Mesothelial cell of epicardium (in vitro differentiated cells): ENCODE results near the gene OR6N2. TPM values are rescaled to one million over a fixed set of nuclear protein-coding genes. Genes with fewer than 3 reads are reported as not detected.

Experiments
- DNase-seq, 2 experiments: peaks; one replicate each; pipeline ENCODE4 v3.0.0; 2021; ENCODE audit warnings: low spot score in 2 of 2; ENCODE audit not compliant: unreplicated experiment in 2 of 2
- H3K27ac Mint-ChIP-seq: 2 replicates; pipeline ENCODE4 v1.8.0; 2021; ENCODE audit warnings: mixed read lengths
- H3K27me3 Mint-ChIP-seq: 2 replicates; pipeline ENCODE4 v1.8.0; 2021; ENCODE audit warnings: low read depth, mixed read lengths
- H3K36me3 Mint-ChIP-seq: 2 replicates; pipeline ENCODE4 v1.8.0; 2021; ENCODE audit warnings: mixed read lengths
- H3K4me1 Mint-ChIP-seq: 2 replicates; pipeline ENCODE4 v1.8.0; 2021; ENCODE audit warnings: mixed read lengths
- H3K4me3 Mint-ChIP-seq: 2 replicates; pipeline ENCODE4 v1.8.0; 2021; ENCODE audit warnings: mild to moderate bottlenecking, moderate library complexity, mixed read lengths
- H3K9me3 Mint-ChIP-seq: 2 replicates; pipeline ENCODE4 v1.8.0; 2021; ENCODE audit warnings: mixed read lengths
- CTCF ChIP-seq: fragments of 200-600 bp; sonication (generic); IDR thresholded peaks from one replicate; pipeline ENCODE4 v1.5.0; 2021; ENCODE audit warnings: antibody characterized with exemption; ENCODE audit not compliant: unreplicated experiment
- total RNA-seq: library from RNA; stranded (reverse); gene quantifications from 3 replicates; pipeline ENCODE4 v1.2.1, GENCODE V29; 2021

The OR6N2 gene
- total RNA-seq, 1 donor from 2014 or later: not detected

- Mint-ChIP-seq H3K27me3 (no peaks in the 10 kb centered on the region), H3K27ac (no peak overlapping the region), H3K36me3 (no peaks in the 10 kb centered on the region), H3K9me3 (peaks cover 13% of the 10 kb centered on the region), H3K4me3 (no peak overlapping the region), H3K4me1 (peaks cover 6% of the 10 kb centered on the region)
- DNase-seq: no peak
- TF ChIP-seq CTCF: no peak
Observed at GRCh38 chr1:158818560-158818959, 37.6 kb upstream of the OR6N2 start.

GRCh38 chr1:158814970-158815369 is 34.0 kb upstream of the OR6N2 start:
- Mint-ChIP-seq H3K36me3 (no peaks in the 10 kb centered on the region), H3K4me3 (no peak overlapping the region), H3K27ac (no peak overlapping the region), H3K27me3 (no peaks in the 10 kb centered on the region), H3K9me3 (no peaks in the 10 kb centered on the region), H3K4me1 (peaks cover 6% of the 10 kb centered on the region)
- no peak for TF ChIP-seq CTCF
- no peak for DNase-seq

GRCh38 chr1:158813164-158813563 is 32.2 kb upstream of the OR6N2 start:
- Mint-ChIP-seq H3K36me3 (no peaks in the 10 kb centered on the region), H3K4me1 (no peaks in the 10 kb centered on the region), H3K9me3 (no peaks in the 10 kb centered on the region), H3K27ac (no peak overlapping the region), H3K4me3 (no peak overlapping the region), H3K27me3 (no peaks in the 10 kb centered on the region)
- DNase-seq: no peak
- no peak for TF ChIP-seq CTCF

- Mint-ChIP-seq H3K27me3 (no peaks in the 10 kb centered on the region), H3K36me3 (no peaks in the 10 kb centered on the region), H3K9me3 (no peaks in the 10 kb centered on the region), H3K4me3 (no peak overlapping the region), H3K27ac (no peak overlapping the region), H3K4me1 (peaks cover 5% of the 10 kb centered on the region)
- TF ChIP-seq CTCF: no peak
- no peak for DNase-seq
Observed at GRCh38 chr1:158812336-158812735, 31.3 kb upstream of the OR6N2 start.

GRCh38 chr1:158810311-158810710 is 29.3 kb upstream of the OR6N2 start:
- DNase-seq: no peak
- Mint-ChIP-seq H3K4me1 (peaks cover 16% of the 10 kb centered on the region), H3K9me3 (no peaks in the 10 kb centered on the region), H3K27me3 (no peaks in the 10 kb centered on the region), H3K36me3 (no peaks in the 10 kb centered on the region), H3K27ac (no peak overlapping the region), H3K4me3 (no peak overlapping the region)
- no peak for TF ChIP-seq CTCF

GRCh38 chr1:158809862-158810261 is 28.9 kb upstream of the OR6N2 start:
- H3K27me3 Mint-ChIP-seq: no peaks in the 10 kb centered on the region
- no peak for TF ChIP-seq CTCF
- no peak for DNase-seq
- H3K4me1 Mint-ChIP-seq: peaks cover 16% of the 10 kb centered on the region
- no peak overlapping the region for H3K4me3 Mint-ChIP-seq
- no peaks in the 10 kb centered on the region for H3K9me3 Mint-ChIP-seq
- H3K36me3 Mint-ChIP-seq: no peaks in the 10 kb centered on the region
- no peak overlapping the region for H3K27ac Mint-ChIP-seq
